Retinal pigment epithelial cell (primary cell): ENCODE measurements around the gene RASGRP4.

Experiments used
- DNase-seq: peaks from one replicate; pipeline ENCODE4 v3.0.0-alpha.2; 2010; ENCODE audit warnings: low read depth
- H3K4me3 ChIP-seq: 2 replicates; pipeline ENCODE4 v1.5.1; 2011; ENCODE audit warnings: mild to moderate bottlenecking, low read length, control low read depth, moderate library complexity
- TF ChIP-seq, protein P1 (sequence below): conservative IDR thresholded peaks from 2 replicates; pipeline ENCODE4 v1.5.1; 2011; ENCODE audit warnings: low read depth, low read length, control low read depth, inconsistent platforms

RASGRP4 gene

DNA sequence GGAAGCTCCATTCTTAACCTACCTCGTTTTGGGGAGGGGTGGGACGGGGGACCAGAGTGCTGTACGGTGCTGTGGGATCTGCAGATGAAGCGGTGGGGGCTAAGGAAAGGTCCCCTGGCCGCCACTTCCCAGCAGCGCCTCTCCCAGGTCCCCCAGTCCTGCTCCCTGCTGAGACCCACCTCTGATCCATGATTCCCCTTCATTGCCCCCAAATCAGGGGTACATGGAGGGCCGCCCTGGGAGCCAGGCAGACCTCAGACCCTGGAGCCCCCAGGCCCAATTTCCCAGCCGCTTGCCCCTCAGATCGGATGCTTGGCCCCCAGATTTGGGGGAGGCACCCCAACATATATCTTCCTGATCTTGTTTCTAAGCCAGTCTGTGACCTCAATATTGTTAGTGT lies 26.9 kb downstream of the RASGRP4 start:
- TF ChIP-seq, protein P1, sequence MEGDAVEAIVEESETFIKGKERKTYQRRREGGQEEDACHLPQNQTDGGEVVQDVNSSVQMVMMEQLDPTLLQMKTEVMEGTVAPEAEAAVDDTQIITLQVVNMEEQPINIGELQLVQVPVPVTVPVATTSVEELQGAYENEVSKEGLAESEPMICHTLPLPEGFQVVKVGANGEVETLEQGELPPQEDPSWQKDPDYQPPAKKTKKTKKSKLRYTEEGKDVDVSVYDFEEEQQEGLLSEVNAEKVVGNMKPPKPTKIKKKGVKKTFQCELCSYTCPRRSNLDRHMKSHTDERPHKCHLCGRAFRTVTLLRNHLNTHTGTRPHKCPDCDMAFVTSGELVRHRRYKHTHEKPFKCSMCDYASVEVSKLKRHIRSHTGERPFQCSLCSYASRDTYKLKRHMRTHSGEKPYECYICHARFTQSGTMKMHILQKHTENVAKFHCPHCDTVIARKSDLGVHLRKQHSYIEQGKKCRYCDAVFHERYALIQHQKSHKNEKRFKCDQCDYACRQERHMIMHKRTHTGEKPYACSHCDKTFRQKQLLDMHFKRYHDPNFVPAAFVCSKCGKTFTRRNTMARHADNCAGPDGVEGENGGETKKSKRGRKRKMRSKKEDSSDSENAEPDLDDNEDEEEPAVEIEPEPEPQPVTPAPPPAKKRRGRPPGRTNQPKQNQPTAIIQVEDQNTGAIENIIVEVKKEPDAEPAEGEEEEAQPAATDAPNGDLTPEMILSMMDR, result no peak
- DNase-seq, result no peak
- no peak overlapping the region for H3K4me3 ChIP-seq

DNA sequence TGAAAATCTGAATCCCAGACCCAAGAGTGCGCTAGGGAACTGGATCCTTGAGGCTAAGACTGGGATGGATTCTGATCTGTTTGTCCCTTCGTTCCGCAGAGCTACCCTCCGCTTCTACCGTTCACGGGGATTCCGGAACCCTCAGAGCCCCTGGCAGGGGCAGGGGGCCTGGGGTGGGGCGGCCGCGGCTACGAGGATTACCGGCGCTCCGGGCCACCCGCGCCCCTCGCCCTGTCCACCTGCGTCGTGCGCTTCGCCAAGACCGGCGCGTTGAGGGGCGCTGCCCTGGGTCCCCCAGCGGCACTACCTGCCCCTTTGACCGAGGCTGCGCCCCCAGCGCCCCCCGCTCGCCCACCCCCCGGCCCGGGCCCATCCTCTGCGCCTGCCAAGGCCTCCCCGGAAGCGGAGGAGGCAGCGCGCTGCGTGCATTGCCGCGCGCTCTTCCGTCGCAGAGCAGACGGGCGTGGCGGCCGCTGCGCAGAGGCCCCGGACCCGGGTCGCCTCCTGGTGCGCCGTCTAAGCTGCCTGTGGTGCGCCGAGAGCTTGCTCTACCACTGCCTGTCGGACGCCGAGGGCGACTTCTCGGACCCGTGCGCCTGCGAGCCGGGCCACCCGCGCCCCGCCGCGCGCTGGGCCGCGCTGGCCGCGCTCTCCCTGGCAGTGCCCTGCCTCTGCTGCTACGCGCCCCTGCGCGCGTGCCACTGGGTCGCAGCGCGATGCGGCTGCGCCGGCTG lies 30.5 kb downstream of the RASGRP4 start:
- DNase-seq, result no peak
- no peak overlapping the region for H3K4me3 ChIP-seq
- TF ChIP-seq, protein P1, result no peak

DNA sequence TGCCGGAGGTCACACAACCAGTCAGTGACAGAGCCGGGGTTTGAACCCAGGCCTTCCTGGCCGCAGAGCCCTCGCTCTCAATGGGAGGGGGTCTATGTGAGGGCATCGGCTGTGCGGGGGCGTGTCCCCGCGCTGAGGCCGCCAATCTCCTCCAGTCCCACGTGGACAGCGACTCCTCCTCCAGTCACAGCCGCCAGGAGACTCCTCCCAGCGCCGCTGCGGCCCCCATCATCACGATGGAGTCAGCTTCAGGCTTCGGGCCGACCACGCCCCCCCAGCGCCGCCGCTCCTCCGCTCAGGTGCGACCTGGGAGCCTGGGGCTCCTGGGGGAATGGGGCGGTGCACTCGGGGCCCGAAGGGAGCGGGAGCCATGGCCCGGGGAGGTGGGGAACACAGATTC lies 31.5 kb downstream of the RASGRP4 start:
- no peak for DNase-seq
- no peak overlapping the region for H3K4me3 ChIP-seq
- TF ChIP-seq, protein P1, result no peak

DNA sequence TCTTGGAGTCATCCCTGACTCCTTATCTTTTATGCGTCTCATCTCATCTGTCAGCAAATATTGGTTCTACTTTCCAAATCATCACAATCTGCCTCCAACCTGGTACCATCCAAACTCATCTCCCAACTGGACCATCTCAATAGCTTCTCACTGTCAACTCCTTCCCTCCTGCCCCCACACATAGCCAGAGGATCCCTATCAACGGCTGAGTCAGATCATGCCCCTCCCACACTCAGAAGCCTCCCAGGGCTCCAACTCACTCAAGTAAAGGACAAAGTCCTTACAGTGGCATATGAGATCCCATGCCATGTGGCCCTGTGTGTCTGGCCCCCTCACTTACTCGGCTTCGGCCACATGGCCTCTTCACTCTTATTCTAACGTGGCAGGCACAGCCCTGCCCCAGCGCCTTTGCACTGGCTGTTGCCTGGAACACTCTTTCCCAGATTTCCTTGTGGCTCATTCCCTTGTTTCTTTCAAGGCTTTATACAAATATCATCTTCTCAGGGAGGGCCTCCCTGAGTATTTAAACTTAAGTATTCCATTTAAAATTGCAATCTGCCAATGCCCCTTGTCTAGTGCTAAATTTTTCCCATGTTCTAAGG lies 33.2 kb downstream of the RASGRP4 start:
- DNase-seq, result no peak
- TF ChIP-seq, protein P1, result no peak
- no peak overlapping the region for H3K4me3 ChIP-seq

DNA sequence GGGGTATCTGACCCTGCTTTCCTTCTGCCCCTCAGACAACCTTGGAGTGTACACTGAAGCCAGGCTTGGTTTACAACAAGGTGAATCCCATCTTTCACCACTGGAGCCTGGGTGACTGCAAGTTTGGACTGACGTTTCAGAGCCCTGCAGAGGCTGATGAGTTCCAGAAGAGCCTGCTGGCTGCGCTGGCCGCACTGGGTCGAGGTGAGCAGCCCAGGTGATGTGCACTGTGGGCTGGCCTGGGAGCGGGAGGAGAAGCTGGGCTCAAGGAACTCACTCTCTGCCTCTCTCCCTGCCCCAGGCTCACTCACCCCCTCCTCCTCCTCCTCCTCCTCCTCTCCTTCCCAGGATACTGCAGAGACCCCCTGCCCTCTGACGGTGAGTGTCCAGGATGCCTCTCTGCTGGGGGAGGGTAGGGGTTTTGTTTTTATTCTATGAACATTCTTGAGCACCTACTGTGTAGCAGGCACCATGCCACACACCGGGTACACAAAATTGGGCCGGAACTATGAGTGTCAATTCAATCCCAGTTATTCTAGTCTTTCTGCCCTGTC lies 34.0 kb downstream of the RASGRP4 start:
- DNase-seq, result no peak
- no peak overlapping the region for H3K4me3 ChIP-seq
- TF ChIP-seq, protein P1, result no peak

DNA sequence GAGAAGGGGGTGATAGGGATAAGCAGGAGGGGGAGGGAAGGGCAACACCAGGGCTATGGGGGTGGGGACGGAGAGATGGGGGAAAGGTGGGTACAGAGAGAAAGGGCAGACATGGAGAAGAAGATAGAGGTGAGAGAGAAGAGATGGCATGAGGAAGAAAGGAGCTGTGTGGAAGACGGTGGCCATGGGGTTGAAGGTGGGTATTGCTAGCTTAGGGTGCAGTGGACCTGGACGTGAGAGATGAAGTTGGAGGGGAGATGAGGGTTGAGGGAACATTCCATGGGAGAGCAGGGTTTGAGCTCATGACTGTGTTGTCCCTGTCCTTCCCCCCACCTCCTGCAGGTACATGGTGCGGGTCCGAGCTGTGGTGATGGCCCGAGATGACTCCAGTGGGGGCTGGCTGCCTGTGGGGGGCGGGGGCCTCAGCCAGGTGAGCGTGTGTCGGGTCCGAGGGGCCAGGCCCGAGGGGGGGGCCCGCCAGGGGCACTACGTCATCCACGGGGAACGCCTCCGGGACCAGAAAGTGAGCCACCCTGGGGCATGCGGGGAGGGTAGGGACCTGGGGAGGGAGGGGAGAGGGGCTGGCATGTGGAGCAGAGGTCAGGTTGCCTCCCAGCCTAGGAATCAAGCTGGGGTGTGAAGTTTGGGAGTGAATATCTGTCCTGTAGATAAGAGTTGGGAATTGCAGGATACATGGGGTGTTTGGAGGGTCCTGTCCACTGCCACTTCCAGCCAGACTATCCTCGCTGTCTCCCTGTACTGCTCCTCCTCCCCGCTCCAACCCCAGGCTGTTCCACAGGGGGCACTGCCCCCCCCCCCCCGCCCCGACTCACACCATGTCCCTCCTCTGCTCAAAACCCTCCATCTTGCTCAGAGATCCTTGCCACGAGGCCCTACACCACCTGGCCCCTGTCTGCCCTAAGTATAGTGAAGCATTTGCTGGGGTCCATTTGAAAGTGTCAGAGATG lies 35.8 kb downstream of the RASGRP4 start:
- TF ChIP-seq, protein P1, result no peak
- no peak for DNase-seq
- H3K4me3 ChIP-seq, result peak overlapping the region; percentile 99
